ENCODE data around the gene SVOPL. TPM values are rescaled to one million over a fixed set of nuclear protein-coding genes. Genes with fewer than 3 reads are reported as not detected.

Gene SVOPL
- total RNA-seq, 1 donor from 2014 or later = 0.09 TPM

- Histone ChIP-seq H3K9me3 (ENCODE audit: low read depth) (no peaks in the 10 kb centered on the region), H3K27ac (no peak overlapping the region), H3K4me1 (peaks cover 11% of the 10 kb centered on the region), H3K79me2 (ENCODE audit: low read depth) (no peaks in the 10 kb centered on the region), H3K36me3 (no peaks in the 10 kb centered on the region), H3K4me3 (peak overlapping the region; percentile 66), H3K4me2 (peak overlapping the region; percentile 76), H3F3A (ENCODE audit: low read depth) (peaks cover 16% of the 10 kb centered on the region), H4K20me1 (ENCODE audit: low read depth) (no peaks in the 10 kb centered on the region), H3K27me3 (no peaks in the 10 kb centered on the region), H3K9ac (no peak overlapping the region), H2AFZ (replicated peaks) (peak overlapping the region; percentile 77)
- no peak for TF ChIP-seq EZH2phosphoT487 (IDR thresholded peaks at IDR 0.05)
- no peak for TF ChIP-seq EZH2 (IDR thresholded peaks at IDR 0.05)
- TF ChIP-seq CTCF (IDR thresholded peaks at IDR 0.05) = no peak
- peak overlapping the region; percentile 91 for H3K4me3 Mint-ChIP-seq
- no peaks in the 10 kb centered on the region for H3K36me3 Mint-ChIP-seq
- peaks cover 32% of the 10 kb centered on the region for H3K4me1 Mint-ChIP-seq
- H3K27me3 Mint-ChIP-seq (ENCODE audit: insufficient read depth, low read depth) = peaks cover 2% of the 10 kb centered on the region
- DNase-seq (ENCODE audit: low spot score) = peak; percentile 76
- no peaks in the 10 kb centered on the region for H3K9me3 Mint-ChIP-seq
- H3K27ac Mint-ChIP-seq = peak overlapping the region; percentile 94
Measured at GRCh38 chr7:138663725-138664710, 37.1 kb downstream of the SVOPL start.

- Histone ChIP-seq H3K36me3 (no peaks in the 10 kb centered on the region), H3K79me2 (ENCODE audit: low read depth) (no peaks in the 10 kb centered on the region), H3K9ac (no peak overlapping the region), H3K27me3 (no peaks in the 10 kb centered on the region), H2AFZ (replicated peaks) (no peak overlapping the region), H3K27ac (no peak overlapping the region), H3K4me1 (peaks cover 11% of the 10 kb centered on the region), H3K9me3 (ENCODE audit: low read depth) (no peaks in the 10 kb centered on the region), H4K20me1 (ENCODE audit: low read depth) (no peaks in the 10 kb centered on the region), H3K4me2 (peak overlapping the region; percentile 76), H3K4me3 (no peak overlapping the region), H3F3A (ENCODE audit: low read depth) (peaks cover 16% of the 10 kb centered on the region)
- peaks cover 30% of the 10 kb centered on the region for H3K4me1 Mint-ChIP-seq
- H3K27ac Mint-ChIP-seq = no peak overlapping the region
- H3K27me3 Mint-ChIP-seq (ENCODE audit: insufficient read depth, low read depth) = peaks cover 2% of the 10 kb centered on the region
- H3K4me3 Mint-ChIP-seq = peak overlapping the region; percentile 41
- peaks cover 3% of the 10 kb centered on the region for H3K9me3 Mint-ChIP-seq
- DNase-seq (ENCODE audit: low spot score) = no peak
- TF ChIP-seq CTCF (IDR thresholded peaks at IDR 0.05) (no peak), EZH2phosphoT487 (IDR thresholded peaks at IDR 0.05) (no peak), EZH2 (IDR thresholded peaks at IDR 0.05) (no peak)
- no peaks in the 10 kb centered on the region for H3K36me3 Mint-ChIP-seq
Measured at GRCh38 chr7:138662991-138663320, 38.2 kb downstream of the SVOPL start.

- Histone ChIP-seq H3F3A (ENCODE audit: low read depth) (peaks cover 16% of the 10 kb centered on the region), H3K36me3 (no peaks in the 10 kb centered on the region), H2AFZ (replicated peaks) (no peak overlapping the region), H3K9ac (no peak overlapping the region), H3K4me2 (no peak overlapping the region), H3K79me2 (ENCODE audit: low read depth) (no peaks in the 10 kb centered on the region), H3K4me3 (no peak overlapping the region), H3K27me3 (no peaks in the 10 kb centered on the region), H3K27ac (no peak overlapping the region), H4K20me1 (ENCODE audit: low read depth) (no peaks in the 10 kb centered on the region), H3K4me1 (peaks cover 11% of the 10 kb centered on the region), H3K9me3 (ENCODE audit: low read depth) (no peaks in the 10 kb centered on the region)
- no peak for TF ChIP-seq EZH2phosphoT487 (IDR thresholded peaks at IDR 0.05)
- no peak for TF ChIP-seq CTCF (IDR thresholded peaks at IDR 0.05)
- no peak for TF ChIP-seq EZH2 (IDR thresholded peaks at IDR 0.05)
- Mint-ChIP-seq H3K9me3 (peaks cover 3% of the 10 kb centered on the region), H3K27ac (no peak overlapping the region), H3K4me1 (peaks cover 30% of the 10 kb centered on the region), H3K36me3 (no peaks in the 10 kb centered on the region), H3K27me3 (ENCODE audit: insufficient read depth, low read depth) (peaks cover 2% of the 10 kb centered on the region), H3K4me3 (peak overlapping the region; percentile 41)
- DNase-seq (ENCODE audit: low spot score) = no peak
Measured at GRCh38 chr7:138662076-138662990, 38.8 kb downstream of the SVOPL start.

Measured in neural progenitor cell (in vitro differentiated cells).